Endothelial cell of umbilical vein (primary cell): ENCODE results near the gene RPS6KB1. TPM values are rescaled to one million over a fixed set of nuclear protein-coding genes. Genes with fewer than 3 reads are reported as not detected.
"Not testable (repeated sequence)": the region's sequence is repeated elsewhere in the genome, so short reads cannot be mapped to it uniquely, and the experiment has no call there.

Experiments used
- BruUV-seq: library from RNA; stranded (reverse); fragments of 400-500 nt; replicated peaks from 2 replicates; lab custom pipeline; 2021; lab: Mats Ljungman, UMichigan
- CTCF ChIA-PET: fragments of 300-600, 350-600 bp; sonication (Branson Sonifier 250); formaldehyde crosslinking; loops from one replicate; lab custom pipeline; 2021; ENCODE audit warnings: antibody characterized with exemption, inconsistent platforms; lab: Charles Lee
- POLR2A ChIA-PET: fragments of 300-600, 350-600 bp; sonication (Branson Sonifier 250); formaldehyde crosslinking; loops from one replicate; lab custom pipeline; 2021; ENCODE audit warnings: antibody characterized with exemption, inconsistent platforms; lab: Charles Lee
- DNase-seq: peaks from one replicate; pipeline ENCODE4 v3.0.0-alpha.2; 2011; ENCODE audit warnings: low read depth, low spot score
- FAIRE-seq: peaks from 2 replicates; lab custom pipeline; 2011; peaks lifted over from hg19 to GRCh38; lab: Jason Lieb, UNC
- H2AFZ ChIP-seq: 2 replicates; pipeline ENCODE4 v1.6.0; 2012; ENCODE audit warnings: low read depth, low read length, control low read depth, inconsistent platforms
- H3K27ac ChIP-seq: 2 replicates; pipeline ENCODE4 v1.5.1; 2011; ENCODE audit warnings: low read depth, mild to moderate bottlenecking, control low read depth, low read length, moderate library complexity; ENCODE audit not compliant: insufficient read depth
- H3K27me3 ChIP-seq, 2 experiments: 2 replicates each; pipeline versions ENCODE4 v1.6.0 to v1.6.1; 2011; ENCODE audit warnings: low read length in 2 of 2, mixed read lengths in 1 of 2; ENCODE audit not compliant: control insufficient read depth in 2 of 2, insufficient read depth in 2 of 2
- H3K36me3 ChIP-seq, 2 experiments: 2 replicates in 1 of 2; 3 replicates in 1 of 2; pipeline ENCODE4 v1.5.1; 2011; ENCODE audit warnings: low read length in 2 of 2, mild to moderate bottlenecking in 1 of 2, moderate library complexity in 1 of 2; ENCODE audit not compliant: control insufficient read depth in 2 of 2, insufficient read depth in 2 of 2; ENCODE audit errors: extremely low read depth in 1 of 2
- H3K4me1 ChIP-seq: 3 replicates; pipeline ENCODE4 v1.5.1; 2011; ENCODE audit warnings: mild to moderate bottlenecking, low read length; ENCODE audit not compliant: control insufficient read depth, insufficient read depth; ENCODE audit errors: extremely low read depth
- H3K4me2 ChIP-seq: 2 replicates; pipeline ENCODE4 v1.6.1; 2011; ENCODE audit warnings: low read length, control low read depth, mixed read lengths; ENCODE audit not compliant: insufficient read depth
- H3K4me3 ChIP-seq, 3 experiments: fragments of 200-600 bp in 1 of 3; sonication (generic), shearing (Covaris generic) in 1 of 3; replicated peaks in 1 of 3; 2 replicates each; pipeline ENCODE4 v1.5.1; 2011 to 2016; ENCODE audit warnings: control low read depth in 3 of 3, low read length in 3 of 3, mild to moderate bottlenecking in 2 of 3, inconsistent platforms in 1 of 3, low read depth in 1 of 3, moderate library complexity in 1 of 3; ENCODE audit not compliant: insufficient read depth in 1 of 3
- H3K79me2 ChIP-seq: 2 replicates; pipeline ENCODE4 v1.6.0; 2012; ENCODE audit warnings: low read length, inconsistent platforms; ENCODE audit not compliant: control insufficient read depth, insufficient read depth
- H3K9ac ChIP-seq: replicated peaks from 2 replicates; pipeline ENCODE3; 2011; ENCODE audit warnings: low read length, control low read depth; ENCODE audit not compliant: insufficient read depth; ENCODE audit errors: extremely low read depth
- H3K9me1 ChIP-seq: replicated peaks from 3 replicates; pipeline ENCODE4 v1.6.0; 2011; ENCODE audit warnings: mild to moderate bottlenecking, low read length; ENCODE audit not compliant: control insufficient read depth, insufficient read depth; ENCODE audit errors: extremely low read depth
- H3K9me3 ChIP-seq: replicated peaks from 2 replicates; pipeline ENCODE4 v1.5.1; 2012; ENCODE audit warnings: low read length, inconsistent platforms; ENCODE audit not compliant: control insufficient read depth, insufficient read depth
- H4K20me1 ChIP-seq: replicated peaks from 2 replicates; pipeline ENCODE3; 2011; ENCODE audit warnings: mild to moderate bottlenecking, low read length; ENCODE audit not compliant: control insufficient read depth, insufficient read depth; ENCODE audit errors: extremely low read depth
- dilution Hi-C: fragments of 300-500 bp; cut with MboI; formaldehyde crosslinking; loops from one replicate; pipeline ENCODE4 v1.15.0; 2019; ENCODE audit warnings: low sequenced_read_pairs; ENCODE audit not compliant: extremely low pct_ligation_motif_present
- intact Hi-C: fragments of 100-400 bp; cut with micrococcal nuclease; formaldehyde crosslinking; loops from one replicate; pipeline ENCODE4 v1.10.0; 2022
- polyA plus RNA-seq, 4 experiments: library from polyadenylated mRNA; depleted of rRNA in 3 of 4; stranded (reverse) in 3 of 4; unstranded in 1 of 4; fragments of >200 nt; gene quantifications; 2 replicates each; pipeline versions ENCODE4 v1.2.1 to v1.2.3, GENCODE V29; 2011 to 2012; ENCODE audit warnings: missing spikeins in 1 of 4
- small RNA-seq: library from RNA; depleted of rRNA; stranded (forward); fragments of <200 nt; gene quantifications from one replicate; pipeline ENCODE3, GENCODE V24; 2012; ENCODE audit warnings: low replicate concordance, low read depth; ENCODE audit not compliant: insufficient read depth, insufficient read length
- total RNA-seq: library from RNA; stranded (reverse); gene quantifications from 2 replicates; pipeline ENCODE4 v1.2.3, GENCODE V29; 2021

RPS6KB1 gene
- total and polyA plus RNA-seq, 2 donors (not counting 3 experiments of a cell fraction or from before 2014, with no cell fraction given), result 5.4 to 45.7 TPM

DNA sequence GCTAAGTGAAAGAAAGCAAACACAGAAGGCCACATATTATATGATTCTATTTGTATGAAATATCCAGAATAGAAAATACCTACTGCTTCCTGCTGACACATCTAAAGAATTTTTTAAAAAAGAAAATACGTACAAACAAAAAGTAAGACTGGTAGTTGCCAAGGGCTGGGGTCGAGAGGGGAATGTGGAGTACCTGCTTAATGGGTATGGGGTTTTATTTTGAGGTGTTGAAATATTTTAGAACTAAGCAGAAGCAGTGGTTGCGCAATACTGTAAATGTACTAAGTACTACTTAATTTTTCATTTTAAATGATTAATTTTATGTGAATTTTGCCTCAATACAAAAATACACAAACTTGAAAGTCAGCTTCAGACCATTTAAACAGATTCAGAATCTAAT, 103.7 kb downstream of the RPS6KB1 start:
- H2AFZ ChIP-seq, FAIRE-seq, H4K20me1 ChIP-seq, intact Hi-C loops, H3K4me1 ChIP-seq, H3K36me3 ChIP-seq, H3K9me1 ChIP-seq, H3K9me3 ChIP-seq, H3K9ac ChIP-seq, dilution Hi-C loops, DNase-seq, H3K4me2 ChIP-seq, H3K79me2 ChIP-seq, CTCF ChIA-PET, BruUV-seq, POLR2A ChIA-PET, H3K4me3 ChIP-seq, H3K27ac ChIP-seq, H3K27me3 ChIP-seq: not testable (repeated sequence)

Small RNA genes within 50 kb of the gene (small RNA-seq; reads per million reads assigned to genes)
- not detected for gene RNU6-450P
- gene RPS29P21, result not detected

Other genes with a start within 250 kb of the RPS6KB1 start
- gene PTRH2, start 185.7 kb upstream of the RPS6KB1 start, total RNA-seq, result 40.1 and 41.2 TPM in 2 replicates
- gene PTRH2, start 185.7 kb upstream of the RPS6KB1 start, polyA plus RNA-seq, result 40.0 and 46.7 TPM in 2 replicates
- gene VMP1, start 185.5 kb upstream of the RPS6KB1 start, total RNA-seq, result 270 and 321 TPM in 2 replicates
- gene VMP1, start 185.5 kb upstream of the RPS6KB1 start, polyA plus RNA-seq, result 121 and 138 TPM in 2 replicates
- gene TUBD1, start 178 bp upstream of the RPS6KB1 start, total RNA-seq, result 11.3 and 11.6 TPM in 2 replicates
- 4.1 and 4.9 TPM in 2 replicates for gene TUBD1, start 178 bp upstream of the RPS6KB1 start, polyA plus RNA-seq
- gene RNFT1, start 71.6 kb downstream of the RPS6KB1 start, total RNA-seq, result 16.2 and 16.6 TPM in 2 replicates
- gene RNFT1, start 71.6 kb downstream of the RPS6KB1 start, polyA plus RNA-seq, result 7.0 and 10.7 TPM in 2 replicates
- gene HEATR6, start 185.8 kb downstream of the RPS6KB1 start, total RNA-seq, result 16.7 and 17.4 TPM in 2 replicates
- gene HEATR6, start 185.8 kb downstream of the RPS6KB1 start, polyA plus RNA-seq, result 18.6 and 20.2 TPM in 2 replicates